ACHN (cell line): ENCODE results near the gene CYP2W1.
A peak's percentile ranks its signal among the peaks of the same experiment; 100 is the strongest.

ENCODE experiments used
- DNase-seq: peaks from one replicate; pipeline ENCODE4 v3.0.0-alpha.2; 2015
- in situ Hi-C: cut with HindIII; loops from 2 replicates; pipeline ENCODE4 v1.10.0; 2017; ENCODE audit warnings: low sequenced_read_pairs, low pct_ligation_motif_present, low pct_unique_long_range_greater_than_20kb

The CYP2W1 gene

DNA sequence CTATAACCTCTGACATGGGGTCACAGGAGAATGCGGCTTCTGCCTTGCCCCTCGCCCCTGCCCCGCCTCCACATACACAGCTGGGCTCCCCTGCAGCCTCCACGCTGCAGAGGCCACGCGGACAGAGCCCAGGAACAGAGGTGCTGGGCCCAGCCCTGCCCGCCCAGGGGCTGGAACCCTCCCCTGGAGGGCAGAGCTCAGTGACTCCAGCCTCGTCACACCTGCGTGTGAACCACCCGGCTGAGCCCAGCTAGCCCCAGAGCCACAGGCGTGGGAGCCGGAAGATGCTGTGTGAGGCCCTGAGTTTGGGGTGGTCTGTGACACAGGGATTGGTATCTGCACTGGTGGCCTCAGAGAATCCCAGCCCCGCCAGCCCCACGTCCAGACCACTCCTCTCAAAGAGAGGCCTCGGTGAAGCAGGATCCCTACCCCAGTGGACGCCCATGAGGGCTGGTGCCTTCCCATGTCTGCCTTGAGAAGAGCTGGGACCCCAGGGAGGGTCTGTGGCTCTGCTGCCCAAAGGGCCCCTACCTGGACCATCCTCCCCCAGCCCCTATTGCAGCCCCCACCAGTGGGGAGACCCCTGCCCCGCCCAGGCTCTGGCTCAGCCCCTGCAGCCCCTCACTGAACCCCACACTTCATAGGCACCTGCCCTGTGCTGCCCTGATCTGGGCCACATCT lies 20.4 kb upstream of the CYP2W1 start:
- no peak for DNase-seq
- in situ Hi-C loops: loop anchor here (25.0 kb wide), 1 partner anchor 175 kb away; no protein-coding TSS in a partner anchor

DNA sequence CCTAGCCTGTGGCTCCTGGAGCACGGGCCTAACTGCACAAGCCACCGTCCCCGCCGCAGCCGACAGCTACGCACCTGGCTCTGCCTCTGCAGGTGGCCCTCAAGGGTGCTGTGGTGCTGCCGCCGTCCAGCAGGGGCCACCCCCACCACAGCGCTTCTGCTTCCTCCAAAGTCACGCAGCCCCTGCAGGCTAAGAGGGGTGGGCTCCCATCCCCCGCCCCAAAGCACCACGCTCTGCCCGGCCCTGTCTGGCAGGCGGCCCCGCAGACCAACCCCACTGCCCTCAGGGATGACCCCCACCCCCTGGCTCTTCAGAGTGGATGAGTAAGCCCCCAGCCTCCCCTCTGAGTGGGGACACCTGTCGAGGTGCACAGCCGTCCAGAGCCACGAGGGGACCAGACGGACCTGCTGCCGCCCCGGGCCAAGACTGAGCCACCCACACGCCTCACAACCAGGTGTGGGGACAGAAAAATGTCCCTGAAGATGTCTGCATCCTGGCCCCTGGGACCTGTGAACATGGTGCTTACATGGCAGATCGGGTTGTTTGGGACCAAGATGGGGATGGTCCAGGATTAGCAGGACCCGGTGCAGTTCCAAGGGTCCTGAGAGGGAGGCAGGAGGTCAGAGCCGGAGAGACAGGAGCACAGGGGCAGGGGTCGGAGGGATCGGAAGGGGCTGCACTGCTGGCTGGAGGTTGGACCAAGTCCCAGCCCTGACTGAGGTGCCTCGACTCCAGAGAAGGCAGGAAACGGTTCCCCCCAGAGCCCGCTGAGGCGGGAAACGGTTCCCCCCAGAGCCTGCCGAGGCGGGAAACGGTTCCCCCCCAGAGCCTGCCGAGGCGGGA lies 19.5 kb upstream of the CYP2W1 start:
- DNase-seq: no peak
- in situ Hi-C loops: loop anchor here (25.0 kb wide), 1 partner anchor 176 kb away; no protein-coding TSS in a partner anchor

DNA sequence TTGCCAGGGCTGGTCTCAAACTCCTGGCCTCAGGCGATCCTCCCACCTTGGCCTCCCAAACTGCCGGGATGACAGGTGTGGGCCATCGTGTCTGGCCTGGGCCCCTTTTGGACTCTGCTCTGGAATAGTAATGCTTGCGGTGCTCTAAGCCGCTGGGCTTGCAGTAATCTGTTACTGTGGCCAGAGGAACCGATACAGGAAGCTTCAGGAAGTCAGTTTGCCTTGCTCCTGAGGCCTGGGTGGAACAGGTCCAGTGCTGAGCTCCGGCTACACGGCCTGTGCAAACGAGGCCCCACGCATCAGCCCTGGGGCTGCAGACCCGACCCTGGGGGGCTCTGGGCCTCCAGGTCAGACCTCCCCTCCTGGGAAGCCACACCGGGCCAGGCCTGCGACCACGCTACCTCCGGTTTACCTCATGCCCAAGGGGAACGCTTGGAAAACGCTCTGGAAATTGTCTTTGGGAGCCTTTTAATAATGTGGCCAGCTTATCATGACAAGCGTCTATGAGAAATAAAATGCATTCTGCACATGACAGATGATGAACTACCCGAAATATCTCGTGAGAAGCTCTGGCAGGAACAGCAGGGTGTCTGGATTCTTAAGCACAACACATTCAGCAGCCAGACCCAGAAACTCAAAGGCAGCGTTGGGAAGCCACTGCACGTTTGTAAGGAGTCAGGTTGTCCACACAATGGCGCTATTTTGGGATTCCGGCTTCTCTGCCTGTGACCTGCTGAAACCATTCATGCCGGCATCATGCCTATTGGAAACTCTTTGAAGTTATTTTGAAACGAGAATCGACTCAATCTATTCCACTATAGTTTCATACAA lies 18.4 kb upstream of the CYP2W1 start:
- peak; percentile 17 for DNase-seq

DNA sequence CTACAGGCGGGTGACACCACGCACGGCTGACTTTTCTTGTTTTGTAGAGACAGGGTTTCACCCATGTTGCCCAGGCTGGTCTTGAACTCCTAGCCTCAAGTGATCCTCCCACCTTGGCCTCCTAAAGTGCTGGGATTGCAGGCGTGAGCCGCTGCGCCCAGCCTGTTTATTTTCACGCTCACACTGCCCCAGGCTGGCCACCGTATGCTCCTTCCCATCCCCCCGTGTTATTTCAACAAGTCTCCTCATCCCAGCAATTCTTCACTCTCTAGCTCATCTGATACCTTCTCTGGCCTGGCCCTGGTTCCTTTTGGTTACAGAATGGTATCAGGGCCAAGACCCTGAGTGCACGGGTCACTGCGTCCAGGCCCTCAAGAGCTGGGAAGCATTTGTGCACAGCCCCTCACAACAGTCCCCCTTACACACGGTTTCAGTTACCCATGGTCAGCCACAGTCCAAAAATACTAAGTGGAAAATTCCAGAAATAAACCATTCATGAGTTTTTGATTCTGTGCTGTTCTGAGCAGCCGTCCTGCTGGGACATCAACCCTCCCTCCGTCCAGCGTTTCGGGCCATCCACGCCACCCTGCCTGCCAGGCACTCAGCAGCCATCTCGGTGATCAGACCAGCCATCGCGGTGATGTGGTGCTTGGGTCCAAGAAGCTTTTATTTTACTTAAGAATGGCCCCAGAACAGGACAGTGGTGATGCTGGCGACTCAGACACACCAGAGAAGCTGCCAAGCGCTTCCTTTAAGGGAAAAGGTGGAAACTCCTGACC lies 16.5 kb upstream of the CYP2W1 start:
- in situ Hi-C loops: loop anchor here (25.0 kb wide), 1 partner anchor 179 kb away; no protein-coding TSS in a partner anchor
- no peak for DNase-seq

More for the DNA sequence above, 18.4 kb upstream of the CYP2W1 start:
- in situ Hi-C loops: loop anchor here (25.0 kb wide), 1 partner anchor 177 kb away; no protein-coding TSS in a partner anchor

DNA sequence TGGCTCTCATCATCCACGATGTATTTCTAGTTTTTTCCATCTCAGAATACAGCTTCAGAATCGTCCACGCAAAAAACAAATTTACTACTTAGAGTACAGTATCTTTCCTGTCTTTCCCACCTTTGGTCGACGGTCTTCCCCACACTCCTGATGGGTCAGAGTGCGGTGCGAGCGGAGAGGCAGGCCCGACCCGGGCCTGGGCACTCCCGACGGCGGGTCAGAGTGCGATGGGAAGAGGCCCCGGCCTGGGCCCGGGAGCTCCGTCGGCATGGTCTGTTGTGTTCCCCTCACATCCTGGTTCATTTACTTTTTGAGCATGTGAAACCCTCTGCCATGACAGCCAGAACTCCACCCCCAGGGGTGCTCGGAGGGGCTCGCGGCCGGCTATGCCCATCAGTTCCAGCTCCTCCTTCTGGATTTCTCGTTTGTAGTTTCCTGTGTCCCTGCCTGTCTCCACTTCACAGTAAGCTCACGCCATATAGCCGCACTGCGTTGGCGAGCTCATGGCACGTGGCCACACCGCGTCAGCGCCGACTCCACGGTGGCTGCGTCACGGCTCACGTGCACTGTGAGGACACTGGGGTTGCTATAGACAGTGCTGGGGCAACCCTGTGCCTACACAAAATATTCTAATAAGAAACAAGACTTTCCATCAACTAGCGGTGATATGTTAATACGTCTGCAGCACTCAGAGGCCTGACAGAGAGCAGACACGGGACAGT lies 15.5 kb upstream of the CYP2W1 start:
- DNase-seq: no peak
- in situ Hi-C loops: loop anchor here (25.0 kb wide), 1 partner anchor 180 kb away; no protein-coding TSS in a partner anchor

DNA sequence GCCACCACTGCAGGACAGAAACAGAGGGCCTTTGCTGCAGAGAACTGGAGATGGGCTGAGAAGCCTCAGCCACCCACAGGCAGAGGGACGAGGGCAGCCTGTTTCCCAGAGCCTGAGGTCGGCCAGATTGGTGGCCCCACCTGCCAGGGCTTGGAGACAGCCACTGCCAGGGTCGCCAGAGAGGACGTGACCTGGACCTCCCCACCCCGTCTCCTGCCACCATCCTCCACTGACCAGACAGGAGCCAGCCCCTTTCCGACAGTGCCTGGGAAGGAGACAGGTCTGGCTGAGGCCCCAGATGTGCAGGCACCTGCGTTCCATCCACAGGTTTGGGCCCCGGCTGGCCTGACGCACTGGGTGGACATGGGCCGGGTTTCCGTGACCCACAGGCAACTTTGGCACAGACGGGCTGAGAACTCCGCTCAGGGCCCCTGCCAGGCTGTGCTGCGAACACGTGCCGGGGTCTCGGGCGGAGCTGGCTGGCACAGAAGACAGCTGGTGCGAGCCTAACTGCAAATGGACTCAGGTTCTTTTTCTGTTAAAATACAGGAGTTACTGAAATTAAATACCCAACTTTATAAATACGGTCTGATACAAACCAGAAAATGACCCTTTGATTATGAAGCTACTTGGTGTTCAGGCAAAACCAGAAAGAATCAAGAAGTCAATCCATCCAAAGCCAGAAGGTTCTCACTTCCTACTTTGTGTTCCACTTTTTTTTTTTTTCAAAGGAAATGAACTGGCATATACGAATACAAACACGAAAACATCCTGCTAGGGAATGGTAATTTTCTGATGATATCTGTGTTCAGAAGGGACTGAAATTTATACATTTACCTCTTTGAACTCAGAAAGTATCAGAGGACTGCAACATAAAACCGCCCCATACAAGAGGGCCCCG lies 14.5 kb upstream of the CYP2W1 start:
- no peak for DNase-seq
- in situ Hi-C loops: loop anchor here (25.0 kb wide), 1 partner anchor 181 kb away; no protein-coding TSS in a partner anchor

DNA sequence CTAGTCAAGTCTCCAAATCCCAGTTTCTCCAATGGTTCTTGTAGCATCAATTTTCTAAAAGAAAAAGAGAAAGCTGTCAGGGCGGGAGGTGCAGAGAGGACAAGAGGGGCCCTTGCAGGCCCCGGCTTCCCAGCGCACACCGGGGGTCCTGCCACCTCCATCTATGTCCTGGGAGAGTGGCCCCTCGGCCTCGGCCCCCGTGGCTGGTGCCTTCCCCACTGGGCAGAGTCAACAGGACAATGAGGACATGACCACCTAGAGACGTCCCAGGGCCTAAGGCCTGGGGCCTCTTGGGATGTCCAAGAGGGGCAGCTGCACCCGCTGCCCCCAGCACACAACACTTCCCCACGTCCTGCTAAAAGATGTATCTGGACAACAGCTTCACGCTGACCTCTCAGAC lies 13.6 kb upstream of the CYP2W1 start:
- no peak for DNase-seq
- in situ Hi-C loops: loop anchor here (25.0 kb wide), 1 partner anchor 182 kb away; no protein-coding TSS in a partner anchor

DNA sequence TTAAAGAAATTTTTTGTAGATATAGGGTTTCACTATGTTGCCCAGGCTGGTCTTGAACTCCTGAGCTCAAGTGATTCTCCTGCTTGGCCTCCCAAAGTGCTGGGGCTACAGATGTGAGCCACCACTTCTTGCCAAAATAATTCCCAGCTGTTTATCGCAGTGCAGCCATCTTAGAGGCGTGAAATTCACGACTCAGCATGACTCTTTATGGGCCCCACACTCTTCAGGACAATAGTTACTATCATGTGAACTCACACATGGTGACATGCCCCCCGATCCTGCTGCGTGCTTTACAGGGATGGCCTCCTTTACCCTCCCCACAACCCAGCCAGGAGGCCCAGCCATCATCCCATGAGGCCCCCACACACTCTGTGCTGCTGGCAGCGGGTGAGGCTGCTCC lies 12.2 kb upstream of the CYP2W1 start:
- in situ Hi-C loops: loop anchor here (25.0 kb wide), 1 partner anchor 183 kb away; no protein-coding TSS in a partner anchor
- no peak for DNase-seq

DNA sequence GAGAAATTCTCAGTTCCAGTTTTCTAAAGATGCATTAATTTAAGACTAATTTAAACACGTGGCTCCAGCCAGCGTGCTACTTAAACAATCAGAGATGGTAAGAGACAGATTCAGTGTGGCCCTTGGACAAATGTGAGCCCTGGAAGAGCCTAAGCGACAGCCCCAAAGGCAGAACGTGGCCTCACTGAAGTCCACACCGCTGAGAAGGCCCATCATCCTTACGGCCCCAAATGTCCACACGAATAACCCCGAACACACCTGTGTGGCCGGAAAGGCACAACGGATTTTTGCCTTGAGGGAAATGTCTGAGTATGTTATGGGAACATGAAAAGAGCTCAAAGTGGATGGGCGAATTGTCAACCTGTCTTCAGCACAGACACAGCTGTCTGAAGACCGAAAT lies 10.9 kb upstream of the CYP2W1 start:
- no peak for DNase-seq
- in situ Hi-C loops: loop anchor here (25.0 kb wide), 1 partner anchor 185 kb away; no protein-coding TSS in a partner anchor

DNA sequence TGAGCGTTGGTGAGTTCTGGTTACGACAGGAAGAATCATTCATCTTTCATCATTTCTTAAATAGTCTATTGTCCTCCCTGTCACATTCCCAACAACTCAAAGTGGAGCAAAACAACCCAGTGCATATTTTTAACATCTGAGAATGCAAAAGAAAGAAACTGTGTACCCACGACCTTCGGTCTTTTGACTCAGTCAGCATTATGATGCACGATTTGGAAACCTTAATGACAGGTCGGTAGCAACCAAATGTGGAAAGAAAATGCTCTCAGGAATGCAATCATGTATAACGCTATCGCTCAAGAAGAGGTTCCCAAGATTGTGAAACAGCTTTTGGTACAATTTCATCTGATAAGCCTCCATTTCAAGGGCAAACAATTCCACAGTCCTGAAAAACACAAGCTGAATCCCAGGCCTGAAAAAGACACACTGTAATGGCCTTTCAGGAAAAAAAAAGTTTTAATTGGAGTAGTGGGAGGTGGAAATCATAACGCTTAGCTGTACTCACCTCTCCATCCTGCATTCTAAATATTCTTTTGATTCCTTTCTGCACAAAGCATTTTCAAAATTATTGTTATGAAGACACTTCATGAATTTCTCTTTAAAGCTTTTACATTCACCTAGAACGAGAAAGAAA lies 10.2 kb upstream of the CYP2W1 start:
- in situ Hi-C loops: loop anchor here (25.0 kb wide), 1 partner anchor 185 kb away; no protein-coding TSS in a partner anchor

DNA sequence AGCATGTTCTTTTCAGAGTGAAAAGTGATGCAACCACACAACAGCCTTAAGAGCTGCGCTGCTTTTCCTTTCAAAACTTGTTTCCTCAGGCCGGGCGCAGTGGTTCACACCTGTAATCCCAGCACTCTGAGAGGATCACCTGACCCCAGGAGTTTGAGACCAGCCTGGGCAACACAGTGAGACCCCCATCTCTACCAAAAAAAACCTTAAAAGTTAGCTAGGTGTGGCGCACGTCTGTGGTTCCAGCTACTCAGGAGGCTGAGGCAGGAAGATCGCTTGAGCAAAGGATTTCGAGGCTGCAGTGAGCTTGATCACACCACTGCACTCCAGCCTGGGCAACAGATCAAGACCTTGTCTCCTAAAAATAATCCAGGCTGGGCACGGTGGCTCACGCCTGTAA lies 9.7 kb upstream of the CYP2W1 start:
- in situ Hi-C loops: loop anchor here (25.0 kb wide), 1 partner anchor 186 kb away; no protein-coding TSS in a partner anchor
- no peak for DNase-seq

More for the DNA sequence above, 10.2 kb upstream of the CYP2W1 start:
- no peak for DNase-seq

DNA sequence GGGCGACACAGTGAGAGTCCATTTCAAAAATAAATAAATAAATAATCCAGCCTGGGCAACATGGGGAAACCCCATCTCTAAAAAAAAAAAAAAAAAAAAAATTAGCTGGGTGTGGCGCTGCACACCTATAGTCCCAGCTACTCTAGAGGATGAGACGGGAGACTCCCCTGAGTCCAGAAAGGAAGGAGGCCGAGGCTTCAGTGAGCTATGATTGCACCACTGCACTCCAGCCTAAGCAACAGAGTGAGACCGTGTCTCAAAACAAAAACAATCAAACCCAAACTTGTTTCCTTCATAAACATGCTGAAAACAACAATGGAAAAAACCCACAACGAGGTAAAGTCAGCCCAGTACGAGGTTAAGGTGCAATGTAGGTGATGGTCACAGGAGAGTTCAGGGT lies 8.8 kb upstream of the CYP2W1 start:
- no peak for DNase-seq
- in situ Hi-C loops: loop anchor here (25.0 kb wide), 1 partner anchor 187 kb away; no protein-coding TSS in a partner anchor

DNA sequence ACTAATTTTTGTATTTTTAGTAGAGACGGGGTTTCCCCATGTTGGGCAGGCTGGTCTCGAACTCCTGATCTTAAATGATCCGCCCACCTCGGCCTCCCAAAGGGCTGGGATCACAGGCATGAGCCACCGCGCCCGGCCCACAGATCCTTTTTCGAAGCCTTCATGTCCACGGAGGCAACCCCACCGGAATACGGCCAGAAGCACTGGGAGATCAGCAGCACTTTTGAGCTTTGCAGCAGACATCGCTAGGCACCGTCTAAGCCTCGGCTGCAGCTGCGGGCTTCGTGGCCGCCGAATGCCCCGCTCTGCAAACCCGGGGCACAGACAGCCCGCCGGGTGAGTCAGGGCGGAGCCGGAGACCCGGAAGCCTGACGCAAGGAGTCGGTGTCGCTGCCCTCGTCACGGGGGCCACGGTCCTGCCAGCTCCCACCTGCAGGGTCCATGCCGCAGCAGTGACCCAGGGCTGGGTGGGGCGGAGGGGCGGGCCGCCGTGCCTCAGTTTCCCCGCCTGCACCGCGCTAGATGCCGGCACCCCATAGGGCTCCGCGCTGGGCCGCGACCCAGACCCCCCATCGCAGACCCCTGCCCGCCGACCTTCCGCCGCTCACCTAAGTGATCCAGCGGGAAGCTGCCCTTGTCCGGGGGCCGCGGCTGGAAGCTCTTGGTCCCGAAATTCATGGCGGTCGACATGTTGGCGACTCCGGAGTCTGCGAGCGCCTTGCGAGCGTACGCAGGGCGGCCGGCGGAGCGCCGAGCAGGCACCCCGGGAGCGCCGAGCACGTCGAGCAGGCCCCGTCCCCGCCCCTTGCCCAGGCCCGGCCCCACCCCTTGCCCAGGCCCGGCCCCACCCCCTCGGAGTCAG lies 7.9 kb upstream of the CYP2W1 start, which contains the start of gene COX19:
Gene COX19 (minus strand): TSS at position 730 of the 862 bp plus-strand sequence. CDS start 40 bp downstream, at position 690.
- DNase-seq: peak; percentile 94
- in situ Hi-C loops: loop anchor here (25.0 kb wide), 1 partner anchor 188 kb away; no protein-coding TSS in a partner anchor

DNA sequence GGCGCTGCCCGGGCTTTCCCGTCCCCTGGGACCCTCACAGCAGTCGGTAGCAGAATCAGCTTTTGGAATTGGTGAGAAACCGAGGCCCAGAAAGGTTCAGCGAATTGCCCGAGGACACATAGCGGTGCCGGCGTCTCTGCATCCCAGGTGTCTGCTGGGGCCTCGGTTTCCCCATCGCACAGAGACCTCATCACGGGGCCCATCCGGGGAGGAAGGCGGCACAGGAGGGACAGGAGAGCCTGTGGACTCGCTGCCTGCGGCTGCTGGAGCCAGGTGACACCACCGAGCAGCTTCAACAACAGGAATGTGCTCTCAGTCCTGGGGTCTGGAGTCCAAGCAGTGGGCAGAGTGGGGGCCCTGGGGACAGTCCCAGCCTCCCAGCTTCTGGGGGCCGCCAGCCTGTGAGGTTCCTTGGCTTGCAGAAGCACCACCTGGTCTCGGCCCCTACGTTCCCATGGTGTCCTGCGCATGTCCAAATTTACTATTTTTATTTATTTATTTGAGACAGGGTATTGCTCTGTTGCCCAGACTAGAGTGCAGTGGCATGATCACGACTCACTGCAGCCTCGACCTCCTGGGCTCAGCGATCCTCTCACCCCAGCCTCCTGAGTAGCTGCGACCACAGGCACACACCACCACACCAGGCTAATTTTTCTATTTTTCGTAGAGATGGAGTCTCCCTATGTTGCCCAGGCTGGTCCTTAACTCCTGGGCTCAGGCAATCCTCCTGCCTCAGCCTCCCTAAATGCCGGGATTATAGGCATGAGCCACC lies 7.1 kb upstream of the CYP2W1 start:
- in situ Hi-C loops: no loop called here
- DNase-seq: no peak
